ENCODE data around the gene DAPP1.
A peak's percentile ranks its signal among the peaks of the same experiment; 100 is the strongest.

Gene DAPP1

DNA sequence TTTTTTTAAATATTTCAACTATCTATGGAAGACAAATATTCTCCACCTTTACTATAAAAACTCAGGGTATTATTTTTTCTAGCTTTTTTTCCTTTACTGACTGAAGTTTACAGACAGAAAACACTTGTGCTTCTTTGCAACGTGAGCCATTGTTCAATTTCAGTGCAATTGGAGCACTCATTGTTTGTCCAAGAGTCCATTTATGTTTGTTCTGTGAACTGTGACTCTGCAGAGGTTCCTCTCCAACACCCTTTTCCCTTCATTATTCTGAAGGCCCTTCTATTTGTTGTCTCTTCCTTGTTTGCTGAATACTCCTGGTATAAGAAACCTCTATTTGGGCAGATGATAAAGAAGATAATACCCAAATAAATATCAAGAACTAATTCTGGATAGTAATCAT lies 37.4 kb downstream of the DAPP1 start:
- Histone ChIP-seq H3K27ac (ENCODE audit: low read depth, low read length) (no peak overlapping the region), H3K4me3 (ENCODE audit: low read depth, low read length) (no peak overlapping the region), H3K27me3 (ENCODE audit: insufficient read depth, low read length) (no peaks in the 10 kb centered on the region; the same call in 1 of the 2 replicates), H3K4me1 (ENCODE audit: control insufficient read depth, insufficient read depth, low read length, unreplicated experiment) (peaks cover 5% of the 10 kb centered on the region), H3K36me3 (ENCODE audit: insufficient read depth, low read length) (no peaks in the 10 kb centered on the region), H3K79me2 (ENCODE audit: control insufficient read depth, insufficient read depth, low read length, unreplicated experiment) (no peaks in the 10 kb centered on the region), H2AFZ (ENCODE audit: low read length, unreplicated experiment) (no peak overlapping the region)

DNA sequence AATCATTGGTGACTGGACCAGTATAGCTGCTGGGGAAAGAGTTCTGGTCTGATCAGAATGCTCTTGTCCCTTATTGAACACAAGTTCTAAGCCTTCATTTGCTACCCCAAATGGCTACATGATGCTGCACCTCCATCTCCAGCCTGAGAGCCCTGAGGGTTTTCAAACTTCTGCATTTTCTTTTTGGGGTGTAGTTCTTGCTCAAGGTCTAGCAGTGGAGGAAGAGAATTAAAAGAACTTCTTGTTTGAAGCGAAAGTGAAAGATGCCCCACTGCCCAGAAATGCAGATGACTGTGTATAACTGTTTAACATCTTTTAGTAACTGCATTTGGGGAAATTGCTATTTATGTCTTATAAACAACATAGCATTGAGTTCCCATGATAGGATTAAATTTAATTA lies 39.1 kb downstream of the DAPP1 start:
- Histone ChIP-seq H3K4me1 (ENCODE audit: control insufficient read depth, insufficient read depth, low read length, unreplicated experiment) (peaks cover 5% of the 10 kb centered on the region), H3K27me3 (ENCODE audit: insufficient read depth, low read length) (no peaks in the 10 kb centered on the region; the same call in 1 of the 2 replicates), H3K27ac (ENCODE audit: low read depth, low read length) (no peak overlapping the region), H3K79me2 (ENCODE audit: control insufficient read depth, insufficient read depth, low read length, unreplicated experiment) (no peaks in the 10 kb centered on the region), H3K36me3 (ENCODE audit: insufficient read depth, low read length) (no peaks in the 10 kb centered on the region), H2AFZ (ENCODE audit: low read length, unreplicated experiment) (no peak overlapping the region), H3K4me3 (ENCODE audit: low read depth, low read length) (0 out of 2 replicates have a peak overlapping the region, but pooled peaks have one; percentile 19)

DNA sequence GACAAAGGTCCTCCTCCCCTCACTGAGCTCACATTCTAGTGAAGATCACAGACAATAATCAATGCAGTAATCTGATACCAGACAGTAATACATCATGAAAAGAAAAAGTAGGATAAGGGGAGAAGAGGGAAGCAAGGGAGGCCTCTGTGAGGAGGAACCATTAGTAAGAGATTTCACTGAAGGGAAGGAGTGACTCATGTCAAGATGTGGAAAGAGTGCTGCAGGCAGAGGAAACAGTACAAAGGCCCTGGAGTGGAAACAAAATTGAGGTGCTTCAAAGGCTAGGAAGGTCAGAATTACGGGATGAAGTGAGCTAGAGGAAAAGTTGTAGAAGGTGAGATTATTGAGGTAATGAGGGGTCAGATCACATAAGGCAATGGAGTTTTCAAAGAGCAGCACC lies 39.5 kb downstream of the DAPP1 start:
- Histone ChIP-seq H3K79me2 (ENCODE audit: control insufficient read depth, insufficient read depth, low read length, unreplicated experiment) (no peaks in the 10 kb centered on the region), H3K27me3 (ENCODE audit: insufficient read depth, low read length) (no peaks in the 10 kb centered on the region; the same call in 1 of the 2 replicates), H2AFZ (ENCODE audit: low read length, unreplicated experiment) (no peak overlapping the region), H3K36me3 (ENCODE audit: insufficient read depth, low read length) (no peaks in the 10 kb centered on the region), H3K27ac (ENCODE audit: low read depth, low read length) (no peak overlapping the region), H3K4me1 (ENCODE audit: control insufficient read depth, insufficient read depth, low read length, unreplicated experiment) (peaks cover 5% of the 10 kb centered on the region), H3K4me3 (ENCODE audit: low read depth, low read length) (no peak overlapping the region)

DNA sequence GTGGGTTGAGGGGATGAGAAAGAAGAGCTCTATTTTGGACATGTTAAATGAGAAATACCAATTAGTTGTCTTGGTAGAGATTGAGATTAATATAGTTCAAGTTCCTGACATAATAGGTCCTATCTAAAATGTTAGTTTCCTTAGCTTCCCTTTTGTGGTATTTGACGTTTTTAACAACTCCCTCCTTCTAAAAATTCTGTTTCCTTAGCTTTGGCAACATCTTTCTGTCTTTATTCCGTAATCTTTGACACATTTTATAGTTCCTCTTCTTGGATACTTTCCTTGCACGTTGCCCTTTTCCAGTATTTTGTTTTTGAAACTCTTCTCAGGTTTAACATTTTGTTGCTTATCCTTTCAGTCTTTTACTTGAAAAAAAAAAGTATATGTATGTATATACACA lies 40.7 kb downstream of the DAPP1 start:
- H2AFZ ChIP-seq (ENCODE audit: low read length, unreplicated experiment): no peak overlapping the region

DNA sequence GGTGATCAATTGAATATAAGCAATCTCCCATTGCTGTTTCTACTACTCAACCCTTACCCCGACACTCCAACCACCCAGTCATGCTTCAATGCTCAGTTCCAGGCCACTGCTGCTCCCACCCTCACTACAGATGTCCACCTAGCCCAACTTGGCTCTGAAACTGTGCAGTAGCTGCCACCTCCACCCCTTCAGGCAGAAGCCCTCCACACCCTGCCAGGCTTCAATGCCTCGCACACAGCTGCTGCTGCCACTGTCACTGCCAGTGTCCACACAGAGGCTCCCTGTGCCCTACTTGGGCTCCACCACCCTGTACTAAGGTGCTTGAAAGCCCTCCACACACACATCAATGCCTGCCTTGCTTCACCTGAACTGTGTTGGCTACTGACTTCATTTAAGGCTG lies 43.0 kb downstream of the DAPP1 start:
- Histone ChIP-seq H3K27me3 (ENCODE audit: insufficient read depth, low read length) (no peaks in the 10 kb centered on the region), H3K4me3 (ENCODE audit: low read depth, low read length) (no peak overlapping the region), H3K79me2 (ENCODE audit: control insufficient read depth, insufficient read depth, low read length, unreplicated experiment) (no peaks in the 10 kb centered on the region)

More for the DNA sequence above, 40.7 kb downstream of the DAPP1 start:
- H3K4me1 ChIP-seq (ENCODE audit: control insufficient read depth, insufficient read depth, low read length, unreplicated experiment): peaks cover 5% of the 10 kb centered on the region
- no peak overlapping the region for H3K27ac ChIP-seq (ENCODE audit: low read depth, low read length)
- H3K4me3 ChIP-seq (ENCODE audit: low read depth, low read length): no peak overlapping the region
- no peaks in the 10 kb centered on the region for H3K36me3 ChIP-seq (ENCODE audit: insufficient read depth, low read length)
- no peaks in the 10 kb centered on the region; the same call in 1 of the 2 replicates for H3K27me3 ChIP-seq (ENCODE audit: insufficient read depth, low read length)
- H3K79me2 ChIP-seq (ENCODE audit: control insufficient read depth, insufficient read depth, low read length, unreplicated experiment): no peaks in the 10 kb centered on the region

DNA sequence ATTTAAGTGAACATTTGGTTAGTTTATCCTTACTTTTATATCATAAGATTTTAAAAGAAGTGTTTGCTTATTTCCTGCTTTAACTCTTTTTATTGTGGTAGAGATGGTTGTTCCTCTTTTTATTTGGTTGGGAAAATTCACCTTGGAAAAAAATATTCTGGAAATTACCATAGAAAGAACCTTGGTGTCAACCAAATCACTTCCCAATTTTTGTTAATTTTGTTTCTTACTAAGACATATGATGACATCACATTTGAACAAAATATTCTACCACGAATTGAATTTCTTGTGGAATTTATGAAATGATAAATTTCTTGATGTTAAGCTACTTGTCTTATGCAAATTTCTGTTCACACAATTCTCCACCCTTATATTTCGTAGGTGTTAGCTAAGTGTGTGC lies 43.9 kb downstream of the DAPP1 start:
- Histone ChIP-seq H2AFZ (ENCODE audit: low read length, unreplicated experiment) (no peak overlapping the region), H3K4me1 (ENCODE audit: control insufficient read depth, insufficient read depth, low read length, unreplicated experiment) (peaks cover 13% of the 10 kb centered on the region), H3K27me3 (ENCODE audit: insufficient read depth, low read length) (no peaks in the 10 kb centered on the region), H3K4me3 (ENCODE audit: low read depth, low read length) (no peak overlapping the region), H3K79me2 (ENCODE audit: control insufficient read depth, insufficient read depth, low read length, unreplicated experiment) (no peaks in the 10 kb centered on the region), H3K27ac (ENCODE audit: low read depth, low read length) (no peak overlapping the region), H3K36me3 (ENCODE audit: insufficient read depth, low read length) (no peaks in the 10 kb centered on the region)

More for the DNA sequence above, 43.0 kb downstream of the DAPP1 start:
- Histone ChIP-seq H3K27ac (ENCODE audit: low read depth, low read length) (no peak overlapping the region), H2AFZ (ENCODE audit: low read length, unreplicated experiment) (no peak overlapping the region), H3K4me1 (ENCODE audit: control insufficient read depth, insufficient read depth, low read length, unreplicated experiment) (peaks cover 13% of the 10 kb centered on the region), H3K36me3 (ENCODE audit: insufficient read depth, low read length) (no peaks in the 10 kb centered on the region)

DNA sequence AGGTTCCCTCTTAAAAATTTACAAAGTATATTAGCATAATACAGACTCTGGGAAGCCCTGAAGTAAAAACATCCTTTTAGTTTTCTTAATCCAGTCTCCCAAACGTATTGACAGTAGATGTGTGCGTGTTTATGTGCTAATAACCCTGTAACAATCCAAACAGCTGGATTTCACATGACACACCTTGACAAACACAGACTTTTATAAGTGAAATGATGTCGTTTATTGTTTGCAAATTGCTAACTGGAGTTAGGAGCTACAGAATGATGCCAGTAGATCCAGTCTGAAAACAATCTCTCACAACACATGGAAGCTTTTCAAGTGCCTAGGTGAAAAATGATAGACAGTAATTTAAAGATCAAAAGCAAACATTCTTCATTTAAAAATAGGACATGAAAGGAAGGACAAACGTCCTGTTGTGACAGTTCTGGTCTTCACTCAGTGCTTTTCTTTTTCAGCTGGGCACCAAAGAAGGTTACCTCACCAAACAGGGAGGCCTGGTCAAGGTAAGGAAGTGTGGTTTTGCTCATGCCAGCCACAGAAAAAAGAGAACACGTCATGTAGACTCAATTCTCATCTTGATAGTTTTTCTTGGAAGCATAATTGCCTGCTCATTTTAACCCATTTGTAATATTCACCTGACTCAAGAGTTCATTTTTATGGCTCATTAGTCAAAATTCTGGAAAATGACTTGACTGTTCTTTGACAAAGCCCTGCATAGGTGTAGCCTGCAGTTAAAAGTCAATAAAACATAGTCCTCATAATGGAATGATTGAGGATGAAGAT lies 44.7 kb downstream of the DAPP1 start:
- Histone ChIP-seq H3K27me3 (ENCODE audit: insufficient read depth, low read length) (no peaks in the 10 kb centered on the region), H3K4me3 (ENCODE audit: low read depth, low read length) (no peak overlapping the region), H2AFZ (ENCODE audit: low read length, unreplicated experiment) (no peak overlapping the region), H3K4me1 (ENCODE audit: control insufficient read depth, insufficient read depth, low read length, unreplicated experiment) (peaks cover 12% of the 10 kb centered on the region), H3K27ac (ENCODE audit: low read depth, low read length) (no peak overlapping the region), H3K36me3 (ENCODE audit: insufficient read depth, low read length) (no peaks in the 10 kb centered on the region), H3K79me2 (ENCODE audit: control insufficient read depth, insufficient read depth, low read length, unreplicated experiment) (no peaks in the 10 kb centered on the region)

DNA sequence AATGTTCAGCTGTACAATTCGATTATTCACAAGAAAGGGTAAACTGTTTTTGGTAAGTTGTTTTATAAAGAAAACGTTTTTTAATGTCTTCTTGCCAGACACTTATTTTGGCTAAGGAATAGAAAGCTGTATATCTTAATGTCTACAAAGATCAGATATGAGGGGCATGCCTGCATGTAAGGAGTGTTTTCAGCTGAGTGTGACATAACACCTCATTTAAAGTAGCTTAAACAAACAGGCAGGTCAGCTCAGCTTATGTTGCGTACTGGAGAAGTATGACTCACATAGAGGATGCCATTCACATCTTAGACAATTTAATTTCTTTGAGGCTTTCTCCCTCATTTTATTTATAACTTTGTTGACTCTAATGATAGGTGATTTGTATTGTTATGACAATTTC lies 47.2 kb downstream of the DAPP1 start:
- Histone ChIP-seq H3K27me3 (ENCODE audit: insufficient read depth, low read length) (no peaks in the 10 kb centered on the region), H3K79me2 (ENCODE audit: control insufficient read depth, insufficient read depth, low read length, unreplicated experiment) (no peaks in the 10 kb centered on the region), H3K4me1 (ENCODE audit: control insufficient read depth, insufficient read depth, low read length, unreplicated experiment) (peaks cover 8% of the 10 kb centered on the region), H3K36me3 (ENCODE audit: insufficient read depth, low read length) (no peaks in the 10 kb centered on the region), H3K27ac (ENCODE audit: low read depth, low read length) (no peak overlapping the region), H2AFZ (ENCODE audit: low read length, unreplicated experiment) (no peak overlapping the region), H3K4me3 (ENCODE audit: low read depth, low read length) (no peak overlapping the region)

DNA sequence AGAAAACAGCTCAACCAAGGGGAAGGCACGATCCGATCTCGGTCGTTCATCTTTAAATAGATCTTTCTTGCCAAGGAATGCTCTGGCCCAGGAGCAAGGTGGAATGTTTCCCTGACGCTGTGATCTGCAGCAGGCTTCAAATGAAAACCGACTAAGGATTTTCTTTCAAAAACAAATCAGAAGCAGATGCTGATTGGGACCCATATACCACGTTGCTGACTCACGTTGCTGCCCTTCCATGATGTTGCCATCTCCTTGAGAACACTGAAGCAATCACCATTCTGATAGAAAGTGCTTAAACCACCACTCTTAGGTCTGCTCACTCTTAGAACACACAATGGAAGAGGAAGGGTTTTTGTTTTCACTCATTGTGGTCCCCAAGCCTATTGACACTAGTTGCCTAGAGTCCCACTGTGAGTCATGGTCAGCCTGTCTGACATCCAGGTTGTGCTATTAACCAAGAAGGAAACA lies 51.5 kb downstream of the DAPP1 start:
- peaks cover 8% of the 10 kb centered on the region for H3K4me1 ChIP-seq (ENCODE audit: control insufficient read depth, insufficient read depth, low read length, unreplicated experiment)
- no peak overlapping the region for H3K4me3 ChIP-seq (ENCODE audit: low read depth, low read length)
- no peaks in the 10 kb centered on the region for H3K27me3 ChIP-seq (ENCODE audit: insufficient read depth, low read length)
- H3K79me2 ChIP-seq (ENCODE audit: control insufficient read depth, insufficient read depth, low read length, unreplicated experiment): no peaks in the 10 kb centered on the region
- H3K27ac ChIP-seq (ENCODE audit: low read depth, low read length): no peak overlapping the region
- H3K36me3 ChIP-seq (ENCODE audit: insufficient read depth, low read length): no peaks in the 10 kb centered on the region
- peak overlapping the region; percentile 16 for H2AFZ ChIP-seq (ENCODE audit: low read length, unreplicated experiment)

DNA sequence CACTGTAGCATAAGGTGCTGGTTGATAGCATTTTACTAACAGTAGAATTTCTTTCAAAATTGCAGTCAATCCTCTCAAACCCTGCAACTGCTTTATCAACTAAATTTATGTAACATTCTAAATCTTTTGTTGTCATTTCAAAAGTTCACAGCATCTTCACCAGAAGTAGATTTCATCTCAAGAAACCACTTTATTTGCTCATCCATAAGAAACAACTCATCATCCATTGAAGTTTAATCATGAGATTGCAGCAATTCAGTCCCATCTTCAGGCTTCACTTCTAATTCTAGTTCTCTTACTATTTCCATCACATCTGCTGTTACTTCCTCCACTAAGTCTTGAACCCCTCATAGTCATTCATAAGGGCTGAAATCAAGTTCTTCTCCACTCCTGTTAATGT lies 55.9 kb downstream of the DAPP1 start:
- H3K36me3 ChIP-seq (ENCODE audit: insufficient read depth, low read length): no peaks in the 10 kb centered on the region
- no peak overlapping the region for H2AFZ ChIP-seq (ENCODE audit: low read length, unreplicated experiment)
- H3K27ac ChIP-seq (ENCODE audit: low read depth, low read length): no peak overlapping the region
- no peak overlapping the region for H3K4me3 ChIP-seq (ENCODE audit: low read depth, low read length)
- no peaks in the 10 kb centered on the region for H3K4me1 ChIP-seq (ENCODE audit: control insufficient read depth, insufficient read depth, low read length, unreplicated experiment)
- H3K79me2 ChIP-seq (ENCODE audit: control insufficient read depth, insufficient read depth, low read length, unreplicated experiment): no peaks in the 10 kb centered on the region
- no peaks in the 10 kb centered on the region for H3K27me3 ChIP-seq (ENCODE audit: insufficient read depth, low read length)

DNA sequence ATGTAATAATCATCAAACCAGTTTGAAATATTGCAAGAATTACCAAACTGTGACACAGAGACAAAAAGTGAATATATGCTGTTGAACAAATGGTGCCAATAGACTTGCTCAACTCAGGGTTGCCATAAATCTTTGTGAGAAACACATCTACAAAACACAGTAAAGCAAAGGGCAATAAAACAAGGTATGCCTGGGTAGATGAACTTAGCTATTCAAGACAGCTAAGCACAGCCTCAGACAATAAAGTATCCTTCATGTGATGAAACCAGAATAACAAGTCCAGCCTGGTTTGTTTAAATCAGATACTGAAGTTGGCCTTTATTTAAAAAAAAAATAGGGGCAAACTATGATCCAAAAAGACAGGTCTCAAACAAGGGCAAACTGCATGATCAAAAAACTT lies 58.4 kb downstream of the DAPP1 start:
- peaks cover 9% of the 10 kb centered on the region for H3K36me3 ChIP-seq (ENCODE audit: insufficient read depth, low read length)
- no peak overlapping the region for H3K4me3 ChIP-seq (ENCODE audit: low read depth, low read length)
- H3K79me2 ChIP-seq (ENCODE audit: control insufficient read depth, insufficient read depth, low read length, unreplicated experiment): no peaks in the 10 kb centered on the region
- H3K27ac ChIP-seq (ENCODE audit: low read depth, low read length): no peak overlapping the region
- no peak overlapping the region for H2AFZ ChIP-seq (ENCODE audit: low read length, unreplicated experiment)
- no peaks in the 10 kb centered on the region for H3K27me3 ChIP-seq (ENCODE audit: insufficient read depth, low read length)
- H3K4me1 ChIP-seq (ENCODE audit: control insufficient read depth, insufficient read depth, low read length, unreplicated experiment): no peaks in the 10 kb centered on the region

Data from ACC112 (cell line).